GM12865 (cell line): ENCODE data around the gene SH3PXD2A.

Source experiments
- DNase-seq: peaks from one replicate; pipeline ENCODE4 v3.0.0; 2010; ENCODE audit warnings: low read depth
- H3K4me3 ChIP-seq: 2 replicates; pipeline ENCODE4 v1.5.1; 2011; ENCODE audit warnings: mild to moderate bottlenecking, low read depth, low read length, control low read depth
- CTCF ChIP-seq: IDR thresholded peaks from 2 replicates; pipeline ENCODE4 v1.5.1; 2011; ENCODE audit warnings: low read length, control low read depth, low read depth, inconsistent platforms; ENCODE audit not compliant: insufficient read depth; ENCODE audit errors: missing control alignments

SH3PXD2A gene

GRCh38 chr10:103709341-103709920 lies 145.9 kb downstream of the SH3PXD2A start:
- H3K4me3 ChIP-seq: no peak overlapping the region
- no peak for DNase-seq
- no peak for TF ChIP-seq CTCF

GRCh38 chr10:103708627-103709288 lies 146.6 kb downstream of the SH3PXD2A start:
- TF ChIP-seq CTCF: no peak
- no peak overlapping the region for H3K4me3 ChIP-seq
- DNase-seq: no peak

- no peak for TF ChIP-seq CTCF
- DNase-seq: no peak
- H3K4me3 ChIP-seq: no peak overlapping the region
Measured at GRCh38 chr10:103707956-103708626, 147.3 kb downstream of the SH3PXD2A start.

GRCh38 chr10:103706762-103707161 lies 148.6 kb downstream of the SH3PXD2A start:
- TF ChIP-seq CTCF: no peak
- no peak for DNase-seq
- H3K4me3 ChIP-seq: no peak overlapping the region

- TF ChIP-seq CTCF: no peak
- peak; percentile 33 for DNase-seq
- H3K4me3 ChIP-seq: no peak overlapping the region
Measured at GRCh38 chr10:103706047-103706446, 149.3 kb downstream of the SH3PXD2A start.

- no peak for TF ChIP-seq CTCF
- peak; percentile 44 for DNase-seq
- H3K4me3 ChIP-seq: no peak overlapping the region
Measured at GRCh38 chr10:103703941-103704919, 151.1 kb downstream of the SH3PXD2A start.
